ENCODE results near the gene CYTH1. TPM values are rescaled to one million over a fixed set of nuclear protein-coding genes. Genes with fewer than 3 reads are reported as not detected.

CYTH1 gene
- total RNA-seq, 6 donors from 2014 or later = 113 to 295 (median 121) TPM

GRCh38 chr17:78692460-78693010, 89.5 kb downstream of the CYTH1 start:
- Histone ChIP-seq H3K4me3 (no peak overlapping the region), H3K36me3 (peaks cover 7 to 95% (median 59%) of the 10 kb centered on the region in 4 donors), H3K4me1 (peaks cover 0 to 13% (median 2%) of the 10 kb centered on the region in 4 donors), H3K27me3 (no peaks in the 10 kb centered on the region), H3K27ac (peak overlapping the region in 1 of 4 donors; percentile 38), H3K9me3 (no peaks in the 10 kb centered on the region)
- WGBS, 2 donors = 92 to 94% methylated on average over 15 of the region's 15 CpGs
- DNase-seq (no peak), ATAC-seq (ENCODE audit: low FRiP score in 2 of 2) (no peak)
- TF ChIP-seq EP300 (IDR thresholded peaks at IDR 0.05) (no peak), CTCF (IDR thresholded peaks at IDR 0.05) (no peak), POLR2AphosphoS5 (IDR thresholded peaks at IDR 0.05) (no peak), POLR2A (IDR thresholded peaks at IDR 0.05) (no peak)

- H3K27ac ChIP-seq = no peak overlapping the region
- peaks cover 0 to 12% (median 2%) of the 10 kb centered on the region in 4 donors for H3K4me1 ChIP-seq
- H3K36me3 ChIP-seq = peaks cover 10 to 87% (median 54%) of the 10 kb centered on the region in 4 donors
- TF ChIP-seq CTCF (IDR thresholded peaks at IDR 0.05) (no peak), POLR2A (IDR thresholded peaks at IDR 0.05) (no peak)
- H3K9me3 ChIP-seq = no peaks in the 10 kb centered on the region
- H3K4me3 ChIP-seq = no peak overlapping the region
- WGBS, 2 donors = 93 to 98% methylated on average over 2 of the region's 2 CpGs
- ATAC-seq (ENCODE audit: low FRiP score in 2 of 2) (no peak), DNase-seq (no peak)
- no peaks in the 10 kb centered on the region for H3K27me3 ChIP-seq
Measured at GRCh38 chr17:78689029-78689428, 93.0 kb downstream of the CYTH1 start.

- no peak for ATAC-seq (ENCODE audit: low FRiP score in 2 of 2)
- Histone ChIP-seq H3K27ac (no peak overlapping the region), H3K9me3 (no peaks in the 10 kb centered on the region), H3K4me3 (no peak overlapping the region), H3K36me3 (peaks cover 10 to 89% (median 53%) of the 10 kb centered on the region in 4 donors), H3K4me1 (peaks cover 0 to 3% (median 1%) of the 10 kb centered on the region in 4 donors), H3K27me3 (no peaks in the 10 kb centered on the region)
- TF ChIP-seq EP300 (IDR thresholded peaks at IDR 0.05) = no peak
- no peak for TF ChIP-seq POLR2A (IDR thresholded peaks at IDR 0.05)
- TF ChIP-seq POLR2AphosphoS5 (IDR thresholded peaks at IDR 0.05) = no peak
- TF ChIP-seq CTCF (IDR thresholded peaks at IDR 0.05) = no peak
- WGBS, 2 donors = 92 to 94% methylated on average over 7 of the region's 7 CpGs
- DNase-seq = no peak
Measured at GRCh38 chr17:78687944-78688343, 94.1 kb downstream of the CYTH1 start.

- Histone ChIP-seq H3K36me3 (peaks cover 10 to 82% (median 45%) of the 10 kb centered on the region in 4 donors), H3K4me1 (peaks cover 0 to 5% (median 0%) of the 10 kb centered on the region in 4 donors), H3K27me3 (no peaks in the 10 kb centered on the region), H3K4me3 (no peak overlapping the region), H3K27ac (no peak overlapping the region), H3K9me3 (no peaks in the 10 kb centered on the region)
- ATAC-seq (ENCODE audit: low FRiP score in 2 of 2) (no peak), DNase-seq (no peak)
- 88 to 95% methylated on average over 3 of the region's 3 CpGs for WGBS, 2 donors
- no peak for TF ChIP-seq CTCF (IDR thresholded peaks at IDR 0.05)
- TF ChIP-seq POLR2A (IDR thresholded peaks at IDR 0.05) = no peak
- TF ChIP-seq POLR2AphosphoS5 (IDR thresholded peaks at IDR 0.05) = no peak
- no peak for TF ChIP-seq EP300 (IDR thresholded peaks at IDR 0.05)
Measured at GRCh38 chr17:78687125-78687524, 94.9 kb downstream of the CYTH1 start.

GRCh38 chr17:78684026-78684425, 98.0 kb downstream of the CYTH1 start:
- DNase-seq (no peak), ATAC-seq (ENCODE audit: low FRiP score in 2 of 2) (no peak)
- Histone ChIP-seq H3K27me3 (no peaks in the 10 kb centered on the region), H3K4me3 (no peak overlapping the region), H3K36me3 (peaks cover 21 to 80% (median 53%) of the 10 kb centered on the region in 4 donors), H3K27ac (no peak overlapping the region), H3K9me3 (no peaks in the 10 kb centered on the region), H3K4me1 (peaks cover 0 to 6% (median 0%) of the 10 kb centered on the region in 4 donors)
- no peak for TF ChIP-seq POLR2A (IDR thresholded peaks at IDR 0.05)
- no peak for TF ChIP-seq POLR2AphosphoS5 (IDR thresholded peaks at IDR 0.05)
- TF ChIP-seq EP300 (IDR thresholded peaks at IDR 0.05) = no peak
- TF ChIP-seq CTCF (IDR thresholded peaks at IDR 0.05) = no peak
- 79 to 85% methylated on average over 6 of the region's 6 CpGs for WGBS, 2 donors

Data from upper lobe of left lung (tissue), 6 donors.